GM23338 (cell line): ENCODE measurements around the gene KRT9. TPM values are rescaled to one million over a fixed set of nuclear protein-coding genes. Genes with fewer than 3 reads are reported as not detected.
"Not testable (repeated sequence)": the region's sequence is repeated elsewhere in the genome, so short reads cannot be mapped to it uniquely, and the experiment has no call there.

Source experiments
- ATAC-seq: fragments of 200-7000 bp; cut with Tn5 transposase; 3 replicates; pipeline ENCODE4 v1.9.1; 2020
- DNase-seq: peaks from one replicate; pipeline ENCODE4 v3.0.0-alpha.2; 2015; ENCODE audit warnings: low spot score
- H2AFZ ChIP-seq: fragments of 200-600 bp; sonication (generic); 2 replicates; pipeline ENCODE4 v1.8.0; 2016; ENCODE audit warnings: antibody characterized with exemption, mild to moderate bottlenecking, moderate library complexity
- H3F3A ChIP-seq: fragments of 200-600 bp; sonication (generic); replicated peaks from 2 replicates; pipeline ENCODE4 v1.8.0; 2017; ENCODE audit warnings: antibody characterized with exemption, mixed run types, low read depth
- H3K27ac ChIP-seq: fragments of 200-600 bp; sonication (generic); 2 replicates; pipeline ENCODE4 v1.6.1; 2016; ENCODE audit warnings: low read depth
- H3K27me3 ChIP-seq: fragments of 200-600 bp; sonication (generic); 2 replicates; pipeline ENCODE4 v1.8.0; 2016; ENCODE audit warnings: mild to moderate bottlenecking, mixed run types, moderate library complexity; ENCODE audit not compliant: insufficient read depth
- H3K36me3 ChIP-seq: fragments of 200-600 bp; sonication (generic); 2 replicates; pipeline ENCODE4 v1.8.0; 2016; ENCODE audit warnings: mild to moderate bottlenecking; ENCODE audit not compliant: insufficient read depth
- H3K4me1 ChIP-seq: fragments of 200-600 bp; sonication (generic); 2 replicates; pipeline ENCODE4 v1.8.0; 2016; ENCODE audit warnings: mild to moderate bottlenecking, moderate library complexity; ENCODE audit not compliant: insufficient read depth
- H3K4me2 ChIP-seq: fragments of 200-600 bp; sonication (generic); 2 replicates; pipeline ENCODE4 v1.7.1; 2017; ENCODE audit warnings: mixed run types
- H3K4me3 ChIP-seq: fragments of 200-600 bp; sonication (generic); 2 replicates; pipeline ENCODE4 v1.6.1; 2016; ENCODE audit warnings: mixed run types
- H3K79me2 ChIP-seq: fragments of 200-600 bp; sonication (generic); replicated peaks from 2 replicates; pipeline ENCODE4 v1.8.0; 2017; ENCODE audit warnings: mild to moderate bottlenecking; ENCODE audit not compliant: insufficient read depth
- H3K9me2 ChIP-seq: fragments of 200-600 bp; sonication (generic); 2 replicates; pipeline ENCODE4 v1.8.0; 2017; ENCODE audit not compliant: insufficient read depth
- H4K20me1 ChIP-seq: fragments of 200-600 bp; sonication (generic); replicated peaks from 2 replicates; pipeline ENCODE4 v1.8.0; 2017; ENCODE audit warnings: mild to moderate bottlenecking; ENCODE audit not compliant: insufficient read depth
- H3K27ac Mint-ChIP-seq: 2 replicates; pipeline ENCODE4 v1.8.0; 2020; ENCODE audit warnings: inconsistent platforms, mild to moderate bottlenecking, moderate library complexity, mixed read lengths
- H3K27me3 Mint-ChIP-seq: 3 replicates; pipeline ENCODE4 v1.8.0; 2022; ENCODE audit warnings: low read depth, mild to moderate bottlenecking, moderate library complexity, mixed read lengths, inconsistent platforms; ENCODE audit not compliant: insufficient read depth, poor library complexity
- H3K36me3 Mint-ChIP-seq: 3 replicates; pipeline ENCODE4 v1.8.0; 2021; ENCODE audit warnings: low read depth, mild to moderate bottlenecking, inconsistent platforms, moderate library complexity, mixed read lengths
- H3K4me1 Mint-ChIP-seq: 3 replicates; pipeline ENCODE4 v1.8.0; 2020; ENCODE audit warnings: mild to moderate bottlenecking, inconsistent platforms, mixed read lengths
- H3K4me3 Mint-ChIP-seq: 3 replicates; pipeline ENCODE4 v1.8.0; 2021; ENCODE audit warnings: moderate library complexity, mild to moderate bottlenecking, inconsistent platforms, mixed read lengths
- H3K9me3 Mint-ChIP-seq: 3 replicates; pipeline ENCODE4 v1.8.0; 2020; ENCODE audit warnings: moderate library complexity, mild to moderate bottlenecking, inconsistent platforms, mixed read lengths
- ETS1 ChIP-seq: IDR thresholded peaks from 2 replicates; pipeline ENCODE4 v1.6.1; 2016; ENCODE audit warnings: antibody characterized with exemption
- POLR2AphosphoS5 ChIP-seq: IDR thresholded peaks from 2 replicates; pipeline ENCODE4 v1.6.1; 2016; ENCODE audit warnings: antibody characterized with exemption, low read depth
- STAT1 ChIP-seq: IDR thresholded peaks from one replicate; pipeline ENCODE4 v1.6.1; 2016; ENCODE audit warnings: antibody characterized with exemption; ENCODE audit not compliant: unreplicated experiment
- polyA plus RNA-seq: library from polyadenylated mRNA; unstranded; fragments of >200 nt; fragmentation: Nextera tagmentation; extraction: Ambion mirVana; gene quantifications from 2 replicates; pipeline ENCODE4 v1.2.1, GENCODE V29; 2016
- total RNA-seq: library from RNA; depleted of rRNA; stranded (reverse); fragments of >200 nt; shearing (Covaris generic); gene quantifications from 2 replicates; pipeline ENCODE4 v1.2.3, GENCODE V29; 2014
- TF ChIP-seq, protein P1 (sequence below), 2 experiments: fragments of 200-600 bp in 1 of 2; sonication (generic) in 1 of 2; conservative IDR thresholded peaks; 2 replicates each; pipeline versions ENCODE4 v1.5.1 to v1.6.1; 2016 to 2017; ENCODE audit warnings: antibody characterized with exemption in 2 of 2, low read depth in 2 of 2, mild to moderate bottlenecking in 2 of 2, moderate library complexity in 1 of 2

The KRT9 gene
- total and polyA plus RNA-seq, 2 experiments from 2014 or later, result not detected

DNA sequence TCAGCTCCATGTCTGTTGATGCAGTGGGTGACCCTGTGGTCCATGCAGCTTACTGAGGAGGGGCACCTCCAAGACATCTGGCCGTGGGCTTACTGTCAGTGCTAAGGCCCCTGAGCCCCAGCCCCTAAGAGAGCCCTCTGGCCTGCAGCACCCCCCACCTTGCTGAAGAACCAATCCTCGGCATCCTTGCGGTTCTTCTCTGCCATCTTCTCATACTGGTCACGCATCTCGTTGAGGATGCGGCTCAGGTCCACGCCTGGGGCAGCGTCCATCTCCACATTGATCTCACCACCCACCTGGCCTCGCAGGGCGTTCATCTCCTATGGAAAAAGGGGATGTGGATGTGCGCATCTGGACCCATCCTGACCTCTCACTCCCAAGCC, 49.6 kb upstream of the KRT9 start:
- not testable (repeated sequence) for H3K27ac Mint-ChIP-seq, H3K4me3 Mint-ChIP-seq, H3K4me2 ChIP-seq, DNase-seq, H3K4me1 ChIP-seq, H3K36me3 Mint-ChIP-seq, H3F3A ChIP-seq, H3K27ac ChIP-seq, H3K27me3 ChIP-seq, H2AFZ ChIP-seq, H3K4me3 ChIP-seq, H3K36me3 ChIP-seq, H4K20me1 ChIP-seq, ATAC-seq, H3K79me2 ChIP-seq, H3K9me2 ChIP-seq, H3K9me3 Mint-ChIP-seq
- peaks cover 15% of the 10 kb centered on the region for H3K27me3 Mint-ChIP-seq
- peaks cover 15% of the 10 kb centered on the region for H3K4me1 Mint-ChIP-seq

GRCh38 chr17:41620583-41621434, 49.0 kb upstream of the KRT9 start:
- peaks cover 16% of the 10 kb centered on the region for H3K27me3 Mint-ChIP-seq
- Histone ChIP-seq H3K27ac (no peak overlapping the region), H3K36me3 (no peaks in the 10 kb centered on the region), H3F3A (no peaks in the 10 kb centered on the region), H3K4me1 (no peaks in the 10 kb centered on the region), H3K27me3 (no peaks in the 10 kb centered on the region), H3K4me3 (no peak overlapping the region), H3K79me2 (no peaks in the 10 kb centered on the region), H3K4me2 (no peak overlapping the region), H3K9me2 (no peaks in the 10 kb centered on the region), H2AFZ (no peak overlapping the region), H4K20me1 (no peaks in the 10 kb centered on the region)
- ATAC-seq, result no peak
- H3K4me1 Mint-ChIP-seq, result peaks cover 17% of the 10 kb centered on the region
- no peaks in the 10 kb centered on the region for H3K36me3 Mint-ChIP-seq
- no peak overlapping the region for H3K4me3 Mint-ChIP-seq
- TF ChIP-seq POLR2AphosphoS5, result no peak
- TF ChIP-seq, protein P1, sequence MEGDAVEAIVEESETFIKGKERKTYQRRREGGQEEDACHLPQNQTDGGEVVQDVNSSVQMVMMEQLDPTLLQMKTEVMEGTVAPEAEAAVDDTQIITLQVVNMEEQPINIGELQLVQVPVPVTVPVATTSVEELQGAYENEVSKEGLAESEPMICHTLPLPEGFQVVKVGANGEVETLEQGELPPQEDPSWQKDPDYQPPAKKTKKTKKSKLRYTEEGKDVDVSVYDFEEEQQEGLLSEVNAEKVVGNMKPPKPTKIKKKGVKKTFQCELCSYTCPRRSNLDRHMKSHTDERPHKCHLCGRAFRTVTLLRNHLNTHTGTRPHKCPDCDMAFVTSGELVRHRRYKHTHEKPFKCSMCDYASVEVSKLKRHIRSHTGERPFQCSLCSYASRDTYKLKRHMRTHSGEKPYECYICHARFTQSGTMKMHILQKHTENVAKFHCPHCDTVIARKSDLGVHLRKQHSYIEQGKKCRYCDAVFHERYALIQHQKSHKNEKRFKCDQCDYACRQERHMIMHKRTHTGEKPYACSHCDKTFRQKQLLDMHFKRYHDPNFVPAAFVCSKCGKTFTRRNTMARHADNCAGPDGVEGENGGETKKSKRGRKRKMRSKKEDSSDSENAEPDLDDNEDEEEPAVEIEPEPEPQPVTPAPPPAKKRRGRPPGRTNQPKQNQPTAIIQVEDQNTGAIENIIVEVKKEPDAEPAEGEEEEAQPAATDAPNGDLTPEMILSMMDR (conservative IDR thresholded peaks at IDR 0.05; ENCODE audit: low read depth in 2 of 2), result peak; percentile 26 to 31; a peak in 3 of 4 replicates
- no peak for TF ChIP-seq ETS1
- TF ChIP-seq STAT1, result no peak
- no peaks in the 10 kb centered on the region; the same call in 2 of the 3 replicates for H3K9me3 Mint-ChIP-seq
- H3K27ac Mint-ChIP-seq, result no peak overlapping the region
- DNase-seq, result no peak

GRCh38 chr17:41619927-41620582, 48.2 kb upstream of the KRT9 start:
- not testable (repeated sequence) for H2AFZ ChIP-seq, DNase-seq, H3K9me3 Mint-ChIP-seq, H3K4me3 ChIP-seq, H4K20me1 ChIP-seq, ATAC-seq, H3K9me2 ChIP-seq, H3K27ac Mint-ChIP-seq, H3K27ac ChIP-seq, H3K4me1 ChIP-seq, H3K79me2 ChIP-seq, H3K36me3 Mint-ChIP-seq, H3K4me2 ChIP-seq, H3K36me3 ChIP-seq, H3K4me3 Mint-ChIP-seq, H3F3A ChIP-seq, H3K27me3 ChIP-seq
- H3K4me1 Mint-ChIP-seq, result peaks cover 22% of the 10 kb centered on the region
- H3K27me3 Mint-ChIP-seq, result peaks cover 21% of the 10 kb centered on the region
